WI38 (cell line): ENCODE measurements around the gene NT5DC2.
"Not testable (repeated sequence)": the region's sequence is repeated elsewhere in the genome, so short reads cannot be mapped to it uniquely, and the experiment has no call there.

Source experiments
- H3K4me3 ChIP-seq: 2 replicates; pipeline ENCODE4 v1.5.1; 2011; ENCODE audit warnings: low read depth, mild to moderate bottlenecking, control low read depth, low read length
- CTCF ChIP-seq: IDR thresholded peaks from 2 replicates; pipeline ENCODE4 v1.5.1; 2012; ENCODE audit warnings: low read depth, mild to moderate bottlenecking, control low read depth, low read length

Gene NT5DC2

GRCh38 chr3:52527039-52527731, 6.5 kb downstream of the NT5DC2 start:
- no peak overlapping the region for H3K4me3 ChIP-seq
- no peak for TF ChIP-seq CTCF

GRCh38 chr3:52526671-52527038, 7.0 kb downstream of the NT5DC2 start:
- not testable (repeated sequence) for H3K4me3 ChIP-seq

- H3K4me3 ChIP-seq = no peak overlapping the region
- TF ChIP-seq CTCF = no peak
Observed at GRCh38 chr3:52525680-52526561, 7.7 kb downstream of the NT5DC2 start.

GRCh38 chr3:52524752-52525679, 8.6 kb downstream of the NT5DC2 start:
- H3K4me3 ChIP-seq = no peak overlapping the region
- TF ChIP-seq CTCF = no peak

- TF ChIP-seq CTCF = no peak
- H3K4me3 ChIP-seq = no peak overlapping the region
Observed at GRCh38 chr3:52524258-52524751, 9.4 kb downstream of the NT5DC2 start.

GRCh38 chr3:52523386-52524257, 10.0 kb downstream of the NT5DC2 start:
- TF ChIP-seq CTCF = no peak
- no peak overlapping the region for H3K4me3 ChIP-seq
